K562 (cell line): ENCODE measurements around the gene MEA1. TPM values are rescaled to one million over a fixed set of nuclear protein-coding genes. Genes with fewer than 3 reads are reported as not detected.

Experiments used
- BMI1 ChIP-seq: fragments of 150-350 bp; IDR thresholded peaks from 2 replicates; pipeline ENCODE4 v1.6.1; 2014; ENCODE audit warnings: low read length
- E2F4 ChIP-seq: sonication (generic); formaldehyde crosslinking; IDR thresholded peaks from 2 replicates; pipeline ENCODE4 v1.8.0; 2022; ENCODE audit warnings: mild to moderate bottlenecking, low read depth, missing genetic modification reagents
- E2F6 ChIP-seq, 2 experiments: IDR thresholded peaks; 2 replicates each; pipeline ENCODE4 v1.6.1; 2011; ENCODE audit warnings: borderline replicate concordance in 1 of 2, control low read depth in 1 of 2, low read depth in 1 of 2, low read length in 1 of 2, mild to moderate bottlenecking in 1 of 2, mixed read lengths in 1 of 2, moderate library complexity in 1 of 2; ENCODE audit not compliant: insufficient read depth in 1 of 2, insufficient read length in 1 of 2, poor library complexity in 1 of 2, severe bottlenecking in 1 of 2; ENCODE audit errors: extremely low read depth in 1 of 2
- NEUROD1 ChIP-seq: fragments of 150-350 bp; IDR thresholded peaks from 2 replicates; pipeline ENCODE4 v1.6.1; 2014; ENCODE audit warnings: borderline replicate concordance, low read length, low read depth; ENCODE audit not compliant: partially characterized antibody
- TAF9B ChIP-seq: fragments of 450-650 bp; IDR thresholded peaks from 2 replicates; pipeline ENCODE4 v1.6.1; 2018; ENCODE audit warnings: mild to moderate bottlenecking; ENCODE audit not compliant: partially characterized antibody
- polyA plus RNA-seq, 8 experiments: library from polyadenylated mRNA; depleted of rRNA in 4 of 8; stranded (reverse) in 5 of 8; unstranded in 3 of 8; fragments of >200 nt; fragmentation: Nextera tagmentation in 2 of 8; fragmentation: Illumina TruSeq in 1 of 8; extraction: Ambion mirVana in 2 of 8; extraction: Trizol in 1 of 8; gene quantifications; 2 replicates each; pipeline versions ENCODE4 v1.2.1 to v1.2.3, GENCODE V29; 2011 to 2014; ENCODE audit warnings: inconsistent platforms in 1 of 8, missing spikeins in 1 of 8
- total RNA-seq, 7 experiments: library from RNA; depleted of rRNA in 6 of 7; stranded (reverse); fragments of >200 nt in 6 of 7; fragmentation: Illumina TruSeq in 2 of 7; extraction: Trizol in 2 of 7; gene quantifications; 2 replicates each; pipeline versions ENCODE4 v1.2.1 to v1.2.3, GENCODE V29; 2011 to 2021; ENCODE audit warnings: low replicate concordance in 1 of 7
- TF ChIP-seq, protein P1 (sequence below): fragments of 250-450 bp; sonication (Bioruptor Pico); IDR thresholded peaks from 2 replicates; pipeline ENCODE4 v1.8.0; 2022; ENCODE audit warnings: inconsistent platforms

The MEA1 gene
- total and polyA plus RNA-seq, 9 of the 15 experiments (the other 6 are each of a cell fraction or from before 2014, with no cell fraction given) = 86.8 to 210 (median 152) TPM

GRCh38 chr6:43060034-43060754 lies 46.4 kb upstream of the MEA1 start (continued):
- no peak for TF ChIP-seq E2F6 (IDR thresholded peaks at IDR 0.05; ENCODE audit: borderline replicate concordance in 1 of 2, extremely low read depth in 1 of 2, insufficient read depth in 1 of 2, insufficient read length in 1 of 2, low read depth in 1 of 2, low read length in 1 of 2, poor library complexity in 1 of 2, severe bottlenecking in 1 of 2)
- TF ChIP-seq E2F4 (CRISPR knock-in tag) = no peak
- TF ChIP-seq, protein P1, sequence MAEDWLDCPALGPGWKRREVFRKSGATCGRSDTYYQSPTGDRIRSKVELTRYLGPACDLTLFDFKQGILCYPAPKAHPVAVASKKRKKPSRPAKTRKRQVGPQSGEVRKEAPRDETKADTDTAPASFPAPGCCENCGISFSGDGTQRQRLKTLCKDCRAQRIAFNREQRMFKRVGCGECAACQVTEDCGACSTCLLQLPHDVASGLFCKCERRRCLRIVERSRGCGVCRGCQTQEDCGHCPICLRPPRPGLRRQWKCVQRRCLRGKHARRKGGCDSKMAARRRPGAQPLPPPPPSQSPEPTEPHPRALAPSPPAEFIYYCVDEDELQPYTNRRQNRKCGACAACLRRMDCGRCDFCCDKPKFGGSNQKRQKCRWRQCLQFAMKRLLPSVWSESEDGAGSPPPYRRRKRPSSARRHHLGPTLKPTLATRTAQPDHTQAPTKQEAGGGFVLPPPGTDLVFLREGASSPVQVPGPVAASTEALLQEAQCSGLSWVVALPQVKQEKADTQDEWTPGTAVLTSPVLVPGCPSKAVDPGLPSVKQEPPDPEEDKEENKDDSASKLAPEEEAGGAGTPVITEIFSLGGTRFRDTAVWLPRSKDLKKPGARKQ (CRISPR knock-in tag) = no peak
- TF ChIP-seq BMI1 = no peak
- TF ChIP-seq NEUROD1 = peak; percentile 10
- TF ChIP-seq TAF9B = no peak
